Uterus (tissue), 4 donors: ENCODE data around the gene EML1. TPM values are rescaled to one million over a fixed set of nuclear protein-coding genes. Genes with fewer than 3 reads are reported as not detected.
A peak's percentile ranks its signal among the peaks of the same experiment; 100 is the strongest.

Experiments used
- DNase-seq, 2 donors: peaks; one replicate each; pipeline ENCODE4 v3.0.0-alpha.2; 2019 to 2020
- H3K27ac ChIP-seq, 2 donors: fragments of 200-600 bp; sonication (generic); 1 replicate in 1 of 2; 2 replicates in 1 of 2; pipeline ENCODE4 v1.5.1; 2016 to 2018
- H3K27me3 ChIP-seq, 2 donors: fragments of 200-600 bp; sonication (generic); one replicate each; pipeline ENCODE4 v1.5.1; 2018 to 2019; ENCODE audit warnings: control low read depth in 1 of 2
- H3K36me3 ChIP-seq, 2 donors: fragments of 200-600 bp; sonication (generic); one replicate each; pipeline ENCODE4 v1.5.1; 2019; ENCODE audit warnings: control low read depth in 1 of 2
- H3K4me1 ChIP-seq, 2 donors: fragments of 200-600 bp; sonication (generic); one replicate each; pipeline ENCODE4 v1.5.1; 2018 to 2019; ENCODE audit warnings: control low read depth in 1 of 2
- H3K4me3 ChIP-seq, 2 donors: fragments of 200-600 bp; sonication (generic); 1 replicate in 1 of 2; 2 replicates in 1 of 2; pipeline ENCODE4 v1.5.1; 2018 to 2019; ENCODE audit warnings: mild to moderate bottlenecking in 1 of 2
- H3K9me3 ChIP-seq, 2 donors: fragments of 200-600 bp; sonication (generic); one replicate each; pipeline ENCODE4 v1.5.1; 2019; ENCODE audit warnings: control low read depth in 1 of 2
- CTCF ChIP-seq, 4 experiments: fragments of 200-600 bp in 2 of 4; fragments of 450-650 bp in 2 of 4; sonication (generic) in 2 of 4; IDR thresholded peaks; one replicate each; pipeline ENCODE4 v1.5.1; 2016 to 2019; ENCODE audit warnings: antibody characterized with exemption in 4 of 4, mild to moderate bottlenecking in 2 of 4, moderate library complexity in 1 of 4
- POLR2A ChIP-seq, 2 donors: fragments of 450-650 bp; IDR thresholded peaks; one replicate each; pipeline ENCODE4 v1.6.1; 2016; ENCODE audit warnings: antibody characterized with exemption in 2 of 2, mild to moderate bottlenecking in 1 of 2, moderate library complexity in 1 of 2
- intact Hi-C: fragments of 100-400 bp; cut with DNase I; formaldehyde crosslinking; loops from one replicate; pipeline ENCODE4 v1.15.1; 2023; ENCODE audit warnings: low total_unique reads
- total RNA-seq, 4 donors: library from RNA; depleted of rRNA in 3 of 4; stranded (reverse); fragments of >200 nt in 3 of 4; gene quantifications; one replicate each; pipeline versions ENCODE4 v1.1.0 to v1.2.4, GENCODE V29; 2014 to 2023
- donor health status: DM: yes; HTN: yes; CAD: no.

EML1 gene
- total RNA-seq, 4 donors from 2014 or later, result 51.4 to 184 (median 84.4) TPM

GRCh38 chr14:99808515-99808914, 15.3 kb downstream of the EML1 start:
- TF ChIP-seq CTCF (IDR thresholded peaks at IDR 0.05) (no peak), POLR2A (IDR thresholded peaks at IDR 0.05) (no peak)
- Histone ChIP-seq H3K4me3 (no peak overlapping the region), H3K36me3 (no peaks in the 10 kb centered on the region), H3K9me3 (no peaks in the 10 kb centered on the region), H3K27ac (peak overlapping the region; percentile 78 to 79), H3K4me1 (peaks cover 6 to 13% of the 10 kb centered on the region in 2 donors), H3K27me3 (no peaks in the 10 kb centered on the region)
- intact Hi-C loops, result no loop called here
- peak in 1 of 2 donors; percentile 4 for DNase-seq

GRCh38 chr14:99809360-99809759, 16.1 kb downstream of the EML1 start:
- no peaks in the 10 kb centered on the region for H3K36me3 ChIP-seq
- peak overlapping the region; percentile 78 to 79 for H3K27ac ChIP-seq
- TF ChIP-seq CTCF (IDR thresholded peaks at IDR 0.05) (no peak), POLR2A (IDR thresholded peaks at IDR 0.05) (no peak)
- H3K27me3 ChIP-seq, result no peaks in the 10 kb centered on the region
- H3K4me1 ChIP-seq, result peaks cover 6 to 13% of the 10 kb centered on the region in 2 donors
- intact Hi-C loops, result no loop called here
- peak; percentile 84 to 85 for DNase-seq
- H3K9me3 ChIP-seq, result no peaks in the 10 kb centered on the region
- no peak overlapping the region for H3K4me3 ChIP-seq

- Histone ChIP-seq H3K4me1 (peaks cover 6 to 13% of the 10 kb centered on the region in 2 donors), H3K27me3 (no peaks in the 10 kb centered on the region), H3K27ac (peak overlapping the region; percentile 78 to 79), H3K36me3 (no peaks in the 10 kb centered on the region), H3K4me3 (no peak overlapping the region), H3K9me3 (no peaks in the 10 kb centered on the region)
- peak; percentile 34 to 35 for DNase-seq
- no peak for TF ChIP-seq POLR2A (IDR thresholded peaks at IDR 0.05)
- no peak for TF ChIP-seq CTCF (IDR thresholded peaks at IDR 0.05)
- intact Hi-C loops, result no loop called here
These were observed 16.8 kb downstream of the EML1 start for GRCh38 chr14:99809859-99810558.

GRCh38 chr14:99810559-99810874, 17.3 kb downstream of the EML1 start:
- Histone ChIP-seq H3K27ac (peak overlapping the region; percentile 78 to 79), H3K4me3 (no peak overlapping the region), H3K9me3 (no peaks in the 10 kb centered on the region), H3K4me1 (peaks cover 6 to 13% of the 10 kb centered on the region in 2 donors), H3K36me3 (no peaks in the 10 kb centered on the region), H3K27me3 (no peaks in the 10 kb centered on the region)
- TF ChIP-seq CTCF (IDR thresholded peaks at IDR 0.05) (no peak), POLR2A (IDR thresholded peaks at IDR 0.05) (no peak)
- no peak for DNase-seq
- intact Hi-C loops, result no loop called here

- no peak for DNase-seq
- H3K4me3 ChIP-seq, result no peak overlapping the region
- H3K4me1 ChIP-seq, result peaks cover 6 to 11% of the 10 kb centered on the region in 2 donors
- H3K9me3 ChIP-seq, result no peaks in the 10 kb centered on the region
- H3K36me3 ChIP-seq, result no peaks in the 10 kb centered on the region
- no peaks in the 10 kb centered on the region for H3K27me3 ChIP-seq
- intact Hi-C loops, result no loop called here
- no peak overlapping the region for H3K27ac ChIP-seq
- no peak for TF ChIP-seq POLR2A (IDR thresholded peaks at IDR 0.05)
- TF ChIP-seq CTCF (IDR thresholded peaks at IDR 0.05), result no peak
These were observed 19.0 kb downstream of the EML1 start for GRCh38 chr14:99812096-99812750.
